ENCODE results near the gene KIRREL3. TPM values are rescaled to one million over a fixed set of nuclear protein-coding genes. Genes with fewer than 3 reads are reported as not detected.

KIRREL3 gene
- polyA plus RNA-seq, 1 of the 3 experiments (the other 2 are of a cell fraction), result 3.7 TPM

- 80% methylated on average over 5 of the region's 5 CpGs for WGBS (ENCODE audit: low lambda C conversion rate)
- no peaks in the 10 kb centered on the region for H3K27me3 ChIP-seq (ENCODE audit: insufficient read depth)
- H4K20me1 ChIP-seq (ENCODE audit: insufficient read depth), result no peaks in the 10 kb centered on the region
- no peak overlapping the region for H3K4me3 ChIP-seq (ENCODE audit: low read depth in 2 of 2, low read length in 1 of 2)
- TF ChIP-seq IRF3 (IDR thresholded peaks at IDR 0.05; ENCODE audit: low read depth, low read length) (no peak), GABPA (IDR thresholded peaks at IDR 0.05; ENCODE audit: low read depth) (no peak), SIN3A (IDR thresholded peaks at IDR 0.05; ENCODE audit: borderline replicate concordance, low read depth, low read length) (no peak), CHD2 (IDR thresholded peaks at IDR 0.05; ENCODE audit: low read length, partially characterized antibody) (no peak), JUND (IDR thresholded peaks at IDR 0.05) (no peak), EP300 (IDR thresholded peaks at IDR 0.05; ENCODE audit: borderline replicate concordance in 1 of 2, low read depth in 1 of 2, low read length in 1 of 2) (no peak), MXI1 (IDR thresholded peaks at IDR 0.05; ENCODE audit: low read depth, low read length) (no peak), PBX3 (IDR thresholded peaks at IDR 0.05) (no peak), RXRA (IDR thresholded peaks at IDR 0.05; ENCODE audit: borderline replicate concordance, low read depth) (no peak), TEAD4 (IDR thresholded peaks at IDR 0.05; ENCODE audit: borderline replicate concordance, insufficient read depth) (no peak), FOSL2 (IDR thresholded peaks at IDR 0.05; ENCODE audit: borderline replicate concordance, low read depth) (no peak)
- no peak overlapping the region for H2AFZ ChIP-seq (ENCODE audit: low read depth)
- peaks cover 0 to 7% of the 10 kb centered on the region in 2 experiments for H3K36me3 ChIP-seq (replicated peaks in 1 of 2; ENCODE audit: control insufficient read depth in 1 of 2, insufficient read depth in 2 of 2, low read length in 1 of 2)
- ChIA-PET POLR2A (no interaction called here), CTCF (no interaction called here)
- DNase-seq, result no peak
- H3K27ac ChIP-seq (ENCODE audit: low read depth in 2 of 2, low read length in 1 of 2), result no peak overlapping the region
- no peak overlapping the region for H3K9ac ChIP-seq
- H3F3A ChIP-seq (replicated peaks; ENCODE audit: insufficient read depth), result peaks cover 19% of the 10 kb centered on the region
- H3K79me2 ChIP-seq (ENCODE audit: insufficient read depth), result no peaks in the 10 kb centered on the region
- no peaks in the 10 kb centered on the region for H3K9me2 ChIP-seq
- no peak overlapping the region for H3K4me2 ChIP-seq
- no peaks in the 10 kb centered on the region for H3K9me3 ChIP-seq
- H3K4me1 ChIP-seq (ENCODE audit: control insufficient read depth in 1 of 2, insufficient read depth in 2 of 2, low read depth in 1 of 2, low read length in 1 of 2), result peaks cover 0 to 23% of the 10 kb centered on the region in 2 experiments; a peak in 2 of 4 replicates
Measured at GRCh38 chr11:126843096-126843495, 157.5 kb downstream of the KIRREL3 start.

GRCh38 chr11:126841999-126842398 is 158.6 kb downstream of the KIRREL3 start:
- TF ChIP-seq REST (IDR thresholded peaks at IDR 0.05; ENCODE audit: low read depth, low read length) (no peak), TEAD4 (IDR thresholded peaks at IDR 0.05; ENCODE audit: borderline replicate concordance, insufficient read depth) (no peak), GABPA (IDR thresholded peaks at IDR 0.05; ENCODE audit: low read depth) (no peak), MXI1 (IDR thresholded peaks at IDR 0.05; ENCODE audit: low read depth, low read length) (no peak), CHD2 (IDR thresholded peaks at IDR 0.05; ENCODE audit: low read length, partially characterized antibody) (no peak), POLR2AphosphoS5 (IDR thresholded peaks at IDR 0.05; ENCODE audit: low read depth, low read length) (no peak)
- 90% methylated on average over 6 of the region's 6 CpGs for WGBS (ENCODE audit: low lambda C conversion rate)
- Histone ChIP-seq H3F3A (replicated peaks; ENCODE audit: insufficient read depth) (peaks cover 19% of the 10 kb centered on the region), H3K4me1 (ENCODE audit: control insufficient read depth in 1 of 2, insufficient read depth in 2 of 2, low read depth in 1 of 2, low read length in 1 of 2) (peaks cover 0 to 23% of the 10 kb centered on the region in 2 experiments; a peak in 2 of 4 replicates), H3K27ac (ENCODE audit: low read depth in 2 of 2, low read length in 1 of 2) (no peak overlapping the region; a peak in 1 of 4 replicates), H3K4me3 (ENCODE audit: low read depth in 2 of 2, low read length in 1 of 2) (no peak overlapping the region), H4K20me1 (ENCODE audit: insufficient read depth) (no peaks in the 10 kb centered on the region), H2AFZ (ENCODE audit: low read depth) (no peak overlapping the region), H3K4me2 (no peak overlapping the region), H3K9ac (no peak overlapping the region), H3K79me2 (ENCODE audit: insufficient read depth) (no peaks in the 10 kb centered on the region), H3K36me3 (replicated peaks in 1 of 2; ENCODE audit: control insufficient read depth in 1 of 2, insufficient read depth in 2 of 2, low read length in 1 of 2) (peaks cover 0 to 7% of the 10 kb centered on the region in 2 experiments), H3K9me2 (no peaks in the 10 kb centered on the region), H3K27me3 (ENCODE audit: insufficient read depth) (no peaks in the 10 kb centered on the region), H3K9me3 (no peaks in the 10 kb centered on the region)
- ChIA-PET CTCF (no interaction called here), POLR2A (no interaction called here)
- DNase-seq, result no peak

Measured in SK-N-SH (cell line).